Activated CD8-positive, alpha-beta T cell treated with anti-CD3 and anti-CD28 coated beads for 36 hours (primary cell): ENCODE data around the gene USP19. TPM values are rescaled to one million over a fixed set of nuclear protein-coding genes. Genes with fewer than 3 reads are reported as not detected.

Experiments
- ATAC-seq: fragments of 200-7000 bp; cut with Tn5 transposase; one replicate; pipeline ENCODE4 v1.10.0; 2021; ENCODE audit warnings: mild to moderate bottlenecking, moderate library complexity
- CTCF ChIA-PET: fragments of 350-600 bp; sonication (Branson Sonifier 250); formaldehyde crosslinking; loops from one replicate; lab custom pipeline; 2021; ENCODE audit warnings: antibody characterized with exemption; lab: Charles Lee
- POLR2A ChIA-PET: fragments of 350-600 bp; sonication (Branson Sonifier 250); formaldehyde crosslinking; loops from one replicate; lab custom pipeline; 2021; ENCODE audit warnings: antibody characterized with exemption; lab: Charles Lee
- DNase-seq: peaks from one replicate; pipeline ENCODE4 v3.0.0-alpha.2; 2020
- H3K27ac Mint-ChIP-seq: one replicate; pipeline ENCODE4 v1.8.0; 2021; ENCODE audit warnings: mild to moderate bottlenecking, mixed read lengths
- H3K27me3 Mint-ChIP-seq: one replicate; pipeline ENCODE4 v1.8.0; 2021; ENCODE audit warnings: mixed read lengths
- H3K36me3 Mint-ChIP-seq: one replicate; pipeline ENCODE4 v1.8.0; 2021; ENCODE audit warnings: low read depth, mixed read lengths
- H3K4me1 Mint-ChIP-seq: one replicate; pipeline ENCODE4 v1.8.0; 2021; ENCODE audit warnings: low read depth, mixed read lengths
- H3K4me3 Mint-ChIP-seq: one replicate; pipeline ENCODE4 v1.8.0; 2021; ENCODE audit warnings: mild to moderate bottlenecking, moderate library complexity, mixed read lengths
- H3K9me3 Mint-ChIP-seq: one replicate; pipeline ENCODE4 v1.8.0; 2021; ENCODE audit warnings: mixed read lengths
- CTCF ChIP-seq: fragments of 200-600 bp; IDR thresholded peaks from one replicate; pipeline ENCODE4 v1.8.0; 2022; ENCODE audit warnings: antibody characterized with exemption, mild to moderate bottlenecking
- intact Hi-C: fragments of 100-400 bp; cut with micrococcal nuclease; formaldehyde crosslinking; loops from one replicate; pipeline ENCODE4 v1.10.0; 2022
- total RNA-seq, 2 experiments: library from RNA; stranded (reverse); gene quantifications; one replicate each; pipeline ENCODE4 v1.2.3, GENCODE V29; 2021

USP19 gene
- total RNA-seq, 2 experiments from 2014 or later = 41.0 to 41.6 TPM

GRCh38 chr3:49151610-49152009 is 31.0 kb upstream of the USP19 start:
- no peaks in the 10 kb centered on the region for H3K4me1 Mint-ChIP-seq
- ATAC-seq (no peak), DNase-seq (no peak)
- no peaks in the 10 kb centered on the region for H3K27me3 Mint-ChIP-seq
- H3K9me3 Mint-ChIP-seq = no peaks in the 10 kb centered on the region
- intact Hi-C loops = no loop called here
- H3K27ac Mint-ChIP-seq = no peak overlapping the region
- no peak for TF ChIP-seq CTCF
- no peaks in the 10 kb centered on the region for H3K36me3 Mint-ChIP-seq
- ChIA-PET CTCF (no interaction called here), POLR2A (no interaction called here)
- no peak overlapping the region for H3K4me3 Mint-ChIP-seq

GRCh38 chr3:49148159-49148558 is 27.5 kb upstream of the USP19 start:
- DNase-seq = no peak
- intact Hi-C loops = no loop called here
- ATAC-seq = no peak
- ChIA-PET CTCF (no interaction called here), POLR2A (interaction anchor here (0.7 kb wide), 1 partner anchor 118 kb away, joined by 3 read pairs; no protein-coding TSS in a partner anchor)
- H3K27me3 Mint-ChIP-seq = no peaks in the 10 kb centered on the region
- no peaks in the 10 kb centered on the region for H3K4me1 Mint-ChIP-seq
- H3K9me3 Mint-ChIP-seq = no peaks in the 10 kb centered on the region
- no peak for TF ChIP-seq CTCF
- no peaks in the 10 kb centered on the region for H3K36me3 Mint-ChIP-seq
- no peak overlapping the region for H3K27ac Mint-ChIP-seq
- no peak overlapping the region for H3K4me3 Mint-ChIP-seq

- Mint-ChIP-seq H3K4me3 (no peak overlapping the region), H3K36me3 (no peaks in the 10 kb centered on the region), H3K9me3 (peaks cover 2% of the 10 kb centered on the region), H3K27me3 (peaks cover 3% of the 10 kb centered on the region), H3K4me1 (no peaks in the 10 kb centered on the region), H3K27ac (no peak overlapping the region)
- ChIA-PET CTCF (no interaction called here), POLR2A (no interaction called here)
- intact Hi-C loops = no loop called here
- DNase-seq (no peak), ATAC-seq (no peak)
- TF ChIP-seq CTCF = no peak
These were observed 19.5 kb upstream of the USP19 start for GRCh38 chr3:49140080-49140479.

GRCh38 chr3:49135499-49135898 is 14.9 kb upstream of the USP19 start:
- DNase-seq (no peak), ATAC-seq (no peak)
- POLR2A ChIA-PET = no interaction called here
- Mint-ChIP-seq H3K27me3 (peaks cover 3% of the 10 kb centered on the region), H3K4me1 (no peaks in the 10 kb centered on the region), H3K27ac (no peak overlapping the region), H3K36me3 (no peaks in the 10 kb centered on the region), H3K9me3 (no peaks in the 10 kb centered on the region), H3K4me3 (no peak overlapping the region)
- CTCF ChIA-PET = no interaction called here
- intact Hi-C loops = no loop called here
- no peak for TF ChIP-seq CTCF

GRCh38 chr3:49134471-49135265 is 14.0 kb upstream of the USP19 start:
- no peak overlapping the region for H3K27ac Mint-ChIP-seq
- DNase-seq (no peak), ATAC-seq (no peak)
- ChIA-PET CTCF (no interaction called here), POLR2A (interaction anchor here (1.7 kb wide), 1 partner anchor 35 kb away, joined by 6 read pairs; no protein-coding TSS in a partner anchor)
- H3K4me3 Mint-ChIP-seq = no peak overlapping the region
- H3K4me1 Mint-ChIP-seq = no peaks in the 10 kb centered on the region
- H3K36me3 Mint-ChIP-seq = no peaks in the 10 kb centered on the region
- H3K27me3 Mint-ChIP-seq = peaks cover 3% of the 10 kb centered on the region
- intact Hi-C loops = no loop called here
- H3K9me3 Mint-ChIP-seq = no peaks in the 10 kb centered on the region
- TF ChIP-seq CTCF = no peak
